Epithelial cell of esophagus (primary cell): ENCODE measurements around the gene PLA2G4E.

ENCODE experiments used
- DNase-seq: peaks from one replicate; pipeline ENCODE4 v3.0.0; 2010; ENCODE audit warnings: low read depth
- H3K4me3 ChIP-seq: 2 replicates; pipeline ENCODE4 v1.5.1; 2011; ENCODE audit warnings: mild to moderate bottlenecking, low read length, control low read depth
- TF ChIP-seq, protein P1 (sequence below): IDR thresholded peaks from 2 replicates; pipeline ENCODE4 v1.5.1; 2011; ENCODE audit warnings: low read depth, mild to moderate bottlenecking, low read length, control low read depth, inconsistent platforms; ENCODE audit not compliant: insufficient read depth; ENCODE audit errors: missing control alignments

Gene PLA2G4E

DNA sequence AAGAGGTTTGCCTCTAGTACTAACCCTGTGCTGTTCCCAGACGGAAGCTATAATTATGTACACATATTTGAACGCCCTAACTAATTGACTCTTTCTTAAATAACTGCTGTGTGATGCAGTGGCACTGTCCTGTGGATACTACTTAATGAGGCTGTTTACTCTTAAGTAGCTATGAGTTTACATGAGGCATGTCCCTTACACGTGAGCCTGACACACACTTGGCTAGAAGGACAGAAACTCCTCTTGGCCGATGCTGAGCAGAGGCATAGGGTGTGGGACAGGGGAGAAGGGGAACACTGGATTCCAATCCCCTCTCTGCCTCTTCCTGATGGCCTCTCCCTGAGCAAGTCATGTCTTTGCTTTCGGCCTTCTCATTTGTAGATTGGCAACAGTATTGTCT, 70.4 kb downstream of the PLA2G4E start:
- H3K4me3 ChIP-seq, result no peak overlapping the region
- TF ChIP-seq, protein P1, sequence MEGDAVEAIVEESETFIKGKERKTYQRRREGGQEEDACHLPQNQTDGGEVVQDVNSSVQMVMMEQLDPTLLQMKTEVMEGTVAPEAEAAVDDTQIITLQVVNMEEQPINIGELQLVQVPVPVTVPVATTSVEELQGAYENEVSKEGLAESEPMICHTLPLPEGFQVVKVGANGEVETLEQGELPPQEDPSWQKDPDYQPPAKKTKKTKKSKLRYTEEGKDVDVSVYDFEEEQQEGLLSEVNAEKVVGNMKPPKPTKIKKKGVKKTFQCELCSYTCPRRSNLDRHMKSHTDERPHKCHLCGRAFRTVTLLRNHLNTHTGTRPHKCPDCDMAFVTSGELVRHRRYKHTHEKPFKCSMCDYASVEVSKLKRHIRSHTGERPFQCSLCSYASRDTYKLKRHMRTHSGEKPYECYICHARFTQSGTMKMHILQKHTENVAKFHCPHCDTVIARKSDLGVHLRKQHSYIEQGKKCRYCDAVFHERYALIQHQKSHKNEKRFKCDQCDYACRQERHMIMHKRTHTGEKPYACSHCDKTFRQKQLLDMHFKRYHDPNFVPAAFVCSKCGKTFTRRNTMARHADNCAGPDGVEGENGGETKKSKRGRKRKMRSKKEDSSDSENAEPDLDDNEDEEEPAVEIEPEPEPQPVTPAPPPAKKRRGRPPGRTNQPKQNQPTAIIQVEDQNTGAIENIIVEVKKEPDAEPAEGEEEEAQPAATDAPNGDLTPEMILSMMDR, result no peak
- DNase-seq, result no peak

DNA sequence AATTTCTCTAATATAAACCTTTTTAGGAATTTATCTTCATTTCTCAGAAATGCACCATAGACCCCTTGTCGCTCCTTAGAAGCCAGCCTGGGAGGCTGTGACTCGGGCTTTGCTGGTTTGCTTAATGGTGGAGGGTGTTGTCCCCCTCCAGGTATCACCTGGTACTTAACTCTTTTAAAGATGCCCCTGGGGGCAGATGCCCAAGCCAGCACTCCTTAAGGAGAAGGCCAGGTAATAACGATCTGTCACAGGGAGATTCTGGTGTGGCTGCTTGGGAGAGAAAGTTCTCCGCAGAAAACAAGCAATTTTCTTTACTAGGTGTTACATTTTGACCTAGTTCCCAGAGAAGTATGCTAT, 70.7 kb downstream of the PLA2G4E start:
- TF ChIP-seq, protein P1, result no peak
- H3K4me3 ChIP-seq, result no peak overlapping the region
- no peak for DNase-seq

DNA sequence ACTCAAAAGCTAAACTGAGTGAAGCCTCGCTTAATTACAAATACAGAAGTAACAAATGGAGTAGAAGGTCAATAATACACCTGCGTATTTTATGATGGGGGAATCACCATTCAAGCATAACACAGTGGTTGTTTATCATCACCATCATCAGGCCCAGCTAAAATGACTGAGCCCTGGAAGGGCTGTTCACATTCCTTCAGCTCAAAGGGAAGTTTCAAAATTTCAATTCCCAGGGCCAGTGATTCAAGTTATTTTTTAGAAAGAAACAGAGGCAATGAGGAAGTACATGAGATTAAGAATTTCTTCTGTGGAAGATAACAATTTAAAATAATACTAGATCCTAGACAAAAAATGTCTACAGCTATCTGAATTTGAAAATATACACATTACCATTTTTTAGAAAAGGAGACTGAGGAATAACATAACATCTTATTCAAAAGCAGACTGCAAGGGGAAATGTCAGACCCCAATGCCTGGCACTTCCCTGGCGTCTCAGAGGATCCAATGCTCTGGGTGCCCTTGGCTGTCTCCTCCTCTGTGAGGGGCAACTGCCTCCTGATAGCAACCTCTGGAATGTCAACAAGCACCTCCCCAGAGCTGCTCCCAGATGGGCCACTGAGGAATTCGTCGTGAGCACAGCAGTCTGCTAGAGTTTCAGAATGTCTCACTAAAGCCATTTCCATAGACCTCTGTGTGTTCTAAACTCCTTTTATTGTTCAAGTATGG, 71.3 kb downstream of the PLA2G4E start:
- H3K4me3 ChIP-seq, result no peak overlapping the region
- TF ChIP-seq, protein P1, result no peak
- DNase-seq, result no peak

DNA sequence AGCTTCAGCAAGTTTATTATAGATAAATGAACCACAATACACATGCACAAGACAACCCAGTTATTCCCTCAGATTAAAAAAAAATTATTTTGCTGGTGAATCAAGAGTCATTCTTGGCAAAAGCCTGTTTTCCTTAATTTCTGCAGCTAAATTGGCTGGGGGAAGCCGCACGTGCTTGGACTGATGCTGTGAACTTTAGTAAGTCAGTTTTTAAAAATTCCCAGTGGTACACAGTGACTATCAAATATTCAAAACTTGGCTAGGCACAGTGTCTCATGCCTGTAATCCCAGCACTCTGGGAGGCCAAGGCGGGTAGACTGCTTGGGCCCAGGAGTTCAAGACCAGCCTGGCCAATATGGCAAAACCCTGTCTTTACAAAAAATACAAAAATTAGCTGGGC, 72.4 kb downstream of the PLA2G4E start:
- TF ChIP-seq, protein P1, result no peak
- no peak for DNase-seq
- H3K4me3 ChIP-seq, result no peak overlapping the region

DNA sequence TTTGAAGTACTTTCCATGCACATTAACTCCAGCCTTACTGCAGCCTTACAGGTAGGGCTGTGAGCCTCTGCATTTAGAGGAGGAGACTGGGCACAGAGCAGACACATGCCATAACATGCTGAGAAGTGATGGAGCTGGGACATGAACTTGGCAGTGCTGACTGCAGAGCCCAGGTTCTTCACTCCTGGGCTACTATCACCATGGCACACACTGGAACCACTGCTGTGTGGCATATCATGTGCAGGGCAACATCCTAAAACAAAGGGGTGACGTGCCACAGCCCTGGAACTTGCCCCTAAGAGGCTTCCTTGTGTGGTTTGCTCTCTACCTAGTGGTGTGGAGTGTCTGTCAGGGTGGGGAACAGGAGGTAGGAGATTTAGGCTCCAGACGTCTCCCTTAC, 73.9 kb downstream of the PLA2G4E start:
- peak; percentile 78 for DNase-seq
- no peak overlapping the region for H3K4me3 ChIP-seq
- TF ChIP-seq, protein P1, result no peak

DNA sequence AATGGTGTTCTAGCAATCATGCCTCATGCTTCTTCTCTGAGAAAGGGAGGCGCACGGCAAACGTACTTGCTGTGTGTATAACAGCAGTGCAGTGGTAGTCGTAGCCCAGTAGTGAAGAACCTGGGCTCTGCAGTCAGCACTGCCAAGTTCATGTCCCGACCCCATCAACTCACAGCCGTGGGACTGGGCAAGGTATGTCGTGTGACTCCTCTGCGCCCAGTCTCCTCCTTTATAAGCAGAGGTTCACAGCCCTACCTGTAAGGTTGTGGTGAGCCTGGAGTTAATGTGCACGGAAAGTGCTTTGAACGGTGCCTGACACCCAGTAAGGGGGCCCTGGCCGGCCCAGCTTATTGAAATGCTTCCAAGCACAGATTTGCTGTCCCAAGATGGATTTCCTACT, 75.1 kb downstream of the PLA2G4E start:
- DNase-seq, result no peak
- TF ChIP-seq, protein P1, result no peak
- no peak overlapping the region for H3K4me3 ChIP-seq

DNA sequence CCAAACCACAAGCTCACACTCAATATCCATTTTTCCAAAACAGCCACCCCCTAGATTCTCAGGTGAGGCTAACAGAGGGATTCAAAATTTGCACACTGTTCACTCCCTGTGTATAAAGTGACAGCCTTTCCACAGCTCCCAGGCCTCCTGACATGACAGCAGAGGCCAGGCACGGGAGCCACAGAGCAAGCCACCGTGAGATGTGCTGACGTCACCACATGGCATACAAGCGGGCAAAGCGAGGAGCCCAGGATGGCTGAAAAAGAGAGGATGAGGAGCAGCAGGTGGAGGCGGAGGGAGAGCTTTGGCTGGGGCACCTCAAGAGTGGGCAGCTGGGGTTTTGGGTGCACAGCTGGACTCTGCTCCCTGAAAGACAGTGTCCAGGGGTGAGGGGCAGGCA, 75.6 kb downstream of the PLA2G4E start:
- no peak for DNase-seq
- H3K4me3 ChIP-seq, result no peak overlapping the region
- TF ChIP-seq, protein P1, result no peak
